GM06990 (cell line): ENCODE data around the gene PPP2R2C.

Source experiments
- DNase-seq: peaks from one replicate; pipeline ENCODE4 v3.0.0-alpha.2; 2011; ENCODE audit not compliant: insufficient read length; ENCODE audit errors: extremely low read depth
- H3K27me3 ChIP-seq: replicated peaks from 2 replicates; pipeline ENCODE4 v1.6.0; 2011; ENCODE audit warnings: low read length; ENCODE audit not compliant: control insufficient read depth, insufficient read depth
- H3K36me3 ChIP-seq: 2 replicates; pipeline ENCODE4 v1.5.1; 2011; ENCODE audit warnings: low read length; ENCODE audit not compliant: control insufficient read depth, insufficient read depth
- H3K4me3 ChIP-seq: replicated peaks from 2 replicates; pipeline ENCODE4 v1.5.1; 2011; ENCODE audit warnings: low read depth, mild to moderate bottlenecking, control low read depth, low read length
- TF ChIP-seq, protein P1 (sequence below): IDR thresholded peaks from 2 replicates; pipeline ENCODE4 v1.5.1; 2011; ENCODE audit warnings: low read length, control low read depth, mild to moderate bottlenecking, inconsistent platforms; ENCODE audit not compliant: insufficient read depth, poor library complexity, severe bottlenecking

Gene PPP2R2C

GRCh38 chr4:6378493-6379445 is 93.6 kb downstream of the PPP2R2C start:
- peaks cover 2% of the 10 kb centered on the region; the same call in 1 of the 2 replicates for H3K27me3 ChIP-seq
- TF ChIP-seq, protein P1, sequence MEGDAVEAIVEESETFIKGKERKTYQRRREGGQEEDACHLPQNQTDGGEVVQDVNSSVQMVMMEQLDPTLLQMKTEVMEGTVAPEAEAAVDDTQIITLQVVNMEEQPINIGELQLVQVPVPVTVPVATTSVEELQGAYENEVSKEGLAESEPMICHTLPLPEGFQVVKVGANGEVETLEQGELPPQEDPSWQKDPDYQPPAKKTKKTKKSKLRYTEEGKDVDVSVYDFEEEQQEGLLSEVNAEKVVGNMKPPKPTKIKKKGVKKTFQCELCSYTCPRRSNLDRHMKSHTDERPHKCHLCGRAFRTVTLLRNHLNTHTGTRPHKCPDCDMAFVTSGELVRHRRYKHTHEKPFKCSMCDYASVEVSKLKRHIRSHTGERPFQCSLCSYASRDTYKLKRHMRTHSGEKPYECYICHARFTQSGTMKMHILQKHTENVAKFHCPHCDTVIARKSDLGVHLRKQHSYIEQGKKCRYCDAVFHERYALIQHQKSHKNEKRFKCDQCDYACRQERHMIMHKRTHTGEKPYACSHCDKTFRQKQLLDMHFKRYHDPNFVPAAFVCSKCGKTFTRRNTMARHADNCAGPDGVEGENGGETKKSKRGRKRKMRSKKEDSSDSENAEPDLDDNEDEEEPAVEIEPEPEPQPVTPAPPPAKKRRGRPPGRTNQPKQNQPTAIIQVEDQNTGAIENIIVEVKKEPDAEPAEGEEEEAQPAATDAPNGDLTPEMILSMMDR = no peak
- no peaks in the 10 kb centered on the region for H3K36me3 ChIP-seq
- no peak for DNase-seq
- H3K4me3 ChIP-seq = no peak overlapping the region

DNA sequence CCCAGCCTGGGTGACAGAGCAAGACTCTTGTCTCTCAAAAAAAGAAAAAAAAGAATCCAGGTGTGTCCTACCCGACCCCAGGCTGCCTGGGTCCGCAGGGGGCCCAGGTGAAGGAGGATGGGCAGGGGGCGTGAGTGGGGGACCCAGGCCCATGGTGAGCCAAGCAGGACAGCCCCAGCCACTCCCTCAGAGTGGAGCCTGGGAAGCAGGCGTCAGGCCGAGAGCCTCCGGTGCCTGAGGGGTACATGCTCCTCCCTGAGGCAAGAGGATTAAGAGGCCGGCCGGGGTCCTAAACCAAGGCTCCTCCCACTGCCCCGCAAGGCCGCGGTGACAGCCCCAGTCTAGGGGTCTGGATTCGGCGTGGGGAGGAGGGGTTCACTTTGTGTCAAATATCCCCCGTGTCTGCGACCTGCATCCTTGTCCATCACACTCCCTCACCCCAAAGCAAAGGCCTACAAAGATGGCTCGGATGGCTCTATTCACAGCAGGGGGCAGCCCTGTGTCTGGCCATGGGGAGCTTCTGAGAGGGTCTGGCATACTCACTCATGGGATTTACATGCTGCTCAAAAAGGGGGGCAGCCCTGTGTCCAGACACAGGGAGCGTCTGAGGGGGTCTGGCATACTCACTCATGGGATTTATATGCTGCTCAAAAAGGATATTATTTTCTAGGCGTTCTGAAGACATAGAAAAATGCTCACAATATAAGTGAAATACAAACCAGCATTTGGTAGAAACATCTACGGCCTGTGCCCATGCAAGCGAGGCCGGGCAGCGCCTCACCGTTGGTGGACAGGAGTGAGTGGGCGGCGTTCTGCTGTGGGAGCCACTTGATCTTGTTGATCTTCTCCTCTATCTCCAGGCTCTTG is 94.6 kb downstream of the PPP2R2C start:
- Histone ChIP-seq H3K36me3 (no peaks in the 10 kb centered on the region), H3K4me3 (no peak overlapping the region), H3K27me3 (peaks cover 2% of the 10 kb centered on the region; the same call in 1 of the 2 replicates)
- no peak for DNase-seq
- TF ChIP-seq, protein P1 = no peak

GRCh38 chr4:6375620-6376295 is 96.7 kb downstream of the PPP2R2C start:
- Histone ChIP-seq H3K36me3 (no peaks in the 10 kb centered on the region), H3K27me3 (peaks cover 2% of the 10 kb centered on the region; the same call in 1 of the 2 replicates), H3K4me3 (no peak overlapping the region)
- no peak for DNase-seq
- TF ChIP-seq, protein P1 = no peak

DNA sequence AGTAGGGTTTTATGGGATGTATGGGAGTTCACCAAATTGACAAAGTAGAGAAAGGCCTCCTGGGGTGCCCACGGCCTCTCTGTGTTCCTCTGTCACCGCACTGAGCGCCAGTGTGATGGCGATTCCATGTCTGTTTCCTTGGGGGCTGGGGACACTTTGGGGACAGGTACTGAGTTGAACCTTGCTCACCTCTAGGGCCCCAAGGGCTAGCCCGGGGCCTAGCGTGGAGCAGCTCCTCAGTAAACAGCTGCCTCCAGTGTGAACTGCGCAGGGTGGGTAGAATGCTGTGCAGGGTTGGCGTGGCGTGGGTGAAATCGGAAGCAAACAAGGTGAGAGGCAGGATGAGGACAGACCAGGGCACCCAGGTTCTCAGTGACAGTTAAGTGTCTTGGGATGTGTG is 97.8 kb downstream of the PPP2R2C start:
- H3K4me3 ChIP-seq = no peak overlapping the region
- DNase-seq = no peak
- TF ChIP-seq, protein P1 = no peak
- peaks cover 4% of the 10 kb centered on the region; the same call in 1 of the 2 replicates for H3K27me3 ChIP-seq
- H3K36me3 ChIP-seq = no peaks in the 10 kb centered on the region

GRCh38 chr4:6373541-6374410 is 98.6 kb downstream of the PPP2R2C start:
- DNase-seq = no peak
- peaks cover 4% of the 10 kb centered on the region; the same call in 1 of the 2 replicates for H3K27me3 ChIP-seq
- H3K36me3 ChIP-seq = no peaks in the 10 kb centered on the region
- TF ChIP-seq, protein P1 = no peak
- H3K4me3 ChIP-seq = no peak overlapping the region
